Activated CD8-positive, alpha-beta memory T cell treated with anti-CD3 and anti-CD28 coated beads for 4 hours (primary cell): ENCODE measurements around the gene EDAR.

Experiments used
- DNase-seq, 2 donors: peaks; one replicate each; pipeline ENCODE4 v3.0.0-alpha.2; 2020; ENCODE audit warnings: low read depth in 2 of 2

Gene EDAR

DNA sequence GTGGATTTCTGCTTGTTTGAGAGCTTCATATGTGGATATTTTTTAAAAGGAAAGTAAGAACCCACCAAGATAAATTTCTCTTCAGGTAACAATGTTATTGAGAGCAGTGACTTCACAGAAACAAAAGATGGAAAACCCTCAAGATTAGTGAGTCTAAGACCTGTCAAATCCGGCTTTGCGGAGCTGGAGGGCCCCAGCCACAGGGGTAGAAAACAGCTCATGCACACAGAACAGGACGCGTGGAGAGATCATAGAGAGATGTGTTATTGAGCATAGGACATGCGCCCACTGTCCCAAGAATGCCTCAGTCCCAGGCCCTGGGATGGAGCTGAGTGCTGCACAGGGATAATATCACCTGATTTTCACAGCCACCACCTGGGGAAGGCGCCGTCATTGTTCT, 21.3 kb downstream of the EDAR start:
- DNase-seq: no peak

DNA sequence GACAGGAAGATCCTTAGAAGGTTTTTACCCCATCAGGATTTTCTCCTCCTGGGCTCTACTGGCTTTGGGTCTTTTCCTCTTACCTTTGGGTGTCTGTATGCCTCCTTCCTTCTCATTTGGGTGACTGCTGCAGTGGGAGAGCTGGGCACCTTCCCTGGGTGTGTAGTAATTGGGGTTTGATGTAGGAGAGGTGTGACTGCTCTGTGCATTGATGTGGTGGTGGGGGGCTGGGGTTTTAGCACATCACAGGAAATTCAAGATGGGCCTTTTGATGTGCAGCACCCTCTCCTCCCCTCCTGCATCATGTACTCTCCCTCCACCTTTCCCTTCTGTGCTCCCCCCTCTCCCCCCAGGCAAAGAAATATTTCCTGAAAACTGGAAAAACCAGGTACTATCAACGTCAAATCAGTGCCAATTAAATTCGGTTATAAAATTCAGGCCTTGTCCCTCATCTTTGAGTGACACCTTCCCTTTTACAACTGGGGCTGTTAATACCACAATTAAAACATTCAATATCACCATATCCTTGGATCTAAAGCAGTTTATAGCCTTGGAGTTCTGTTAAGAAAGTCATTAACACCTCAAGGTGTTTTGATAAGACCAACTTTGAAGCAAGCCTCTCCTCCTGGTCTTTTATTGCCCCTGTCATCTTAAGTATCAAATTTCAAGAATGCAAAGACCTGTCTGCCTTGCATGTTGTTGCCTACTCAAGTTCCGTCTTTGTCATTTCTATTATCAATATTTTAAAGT, 23.3 kb downstream of the EDAR start:
- no peak for DNase-seq

DNA sequence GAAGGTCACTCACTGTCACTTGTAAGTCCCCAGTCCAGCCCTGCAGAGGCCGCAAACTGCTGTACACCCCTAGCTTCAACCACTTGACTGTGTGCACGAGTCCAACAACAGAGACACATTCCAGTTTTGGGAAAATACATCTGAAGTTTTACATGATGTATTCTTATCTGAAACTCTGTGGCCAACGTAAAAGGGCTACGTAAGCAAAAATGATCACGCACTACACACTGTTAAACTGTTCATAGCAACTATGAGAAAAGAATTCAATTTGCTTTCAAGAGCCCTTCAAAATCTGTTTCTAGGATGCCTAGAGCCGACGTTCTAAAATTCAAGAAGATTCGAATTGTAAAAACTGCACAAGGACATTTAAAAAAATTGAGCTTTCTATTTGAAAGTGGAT, 26.0 kb downstream of the EDAR start:
- no peak for DNase-seq

DNA sequence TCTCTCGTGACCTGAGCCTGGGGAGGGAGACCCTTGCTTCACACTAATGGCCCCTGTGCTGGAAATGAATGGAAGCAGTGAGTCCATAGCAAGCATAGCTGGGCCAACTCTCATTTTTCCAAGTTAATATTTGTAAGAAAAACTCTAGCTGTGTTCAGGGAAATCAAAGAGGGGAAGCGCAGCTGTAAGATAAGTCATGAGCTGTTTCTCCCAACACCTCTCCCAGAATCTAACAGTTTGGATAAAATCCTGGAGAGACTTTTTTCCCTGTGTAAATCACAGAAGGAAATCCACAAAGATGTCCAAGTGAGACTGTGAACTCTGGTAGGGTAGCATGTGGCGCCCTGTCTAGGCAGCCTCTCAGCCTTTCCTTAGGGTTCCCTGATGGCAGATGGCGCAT, 27.2 kb downstream of the EDAR start:
- no peak for DNase-seq

DNA sequence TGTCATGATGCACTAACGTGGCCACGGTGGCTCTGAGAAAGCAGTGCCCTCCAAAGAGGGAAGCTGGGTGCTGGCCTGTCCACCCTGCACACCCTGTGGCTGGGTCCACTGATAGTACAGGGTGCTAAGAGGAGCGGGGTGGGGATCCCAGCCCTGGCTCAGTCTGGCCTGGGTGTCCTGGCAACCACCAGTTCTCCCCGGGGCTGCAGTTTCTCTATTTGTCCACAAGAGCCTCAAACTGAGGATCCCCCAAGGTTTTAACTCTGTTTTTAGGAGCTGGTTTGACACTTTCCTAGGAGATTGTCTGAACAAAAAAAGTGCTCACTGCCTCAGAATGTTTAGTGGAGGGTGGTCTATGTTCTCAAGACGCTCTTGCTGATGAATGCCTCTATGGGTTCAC, 29.0 kb downstream of the EDAR start:
- DNase-seq: no peak

DNA sequence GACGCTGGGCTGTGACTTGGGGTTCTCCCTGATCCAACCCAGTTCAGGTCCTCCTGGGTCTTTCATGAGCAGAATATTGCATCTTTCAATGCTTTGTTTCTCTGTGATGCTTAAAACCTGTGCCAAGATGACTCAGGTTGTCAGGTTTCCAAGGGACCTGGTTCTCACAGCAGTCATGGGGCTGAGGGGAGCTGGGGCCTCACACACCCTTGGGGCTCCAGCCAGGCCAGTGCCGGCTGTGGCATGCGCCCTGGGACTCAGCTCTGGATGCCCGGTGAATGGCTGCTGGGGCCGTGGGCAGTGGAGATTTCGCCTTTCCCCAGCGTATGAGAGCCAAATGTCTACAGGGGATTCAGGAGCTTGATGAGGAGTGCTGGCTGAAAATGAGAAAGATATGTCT, 29.6 kb downstream of the EDAR start:
- DNase-seq: no peak

DNA sequence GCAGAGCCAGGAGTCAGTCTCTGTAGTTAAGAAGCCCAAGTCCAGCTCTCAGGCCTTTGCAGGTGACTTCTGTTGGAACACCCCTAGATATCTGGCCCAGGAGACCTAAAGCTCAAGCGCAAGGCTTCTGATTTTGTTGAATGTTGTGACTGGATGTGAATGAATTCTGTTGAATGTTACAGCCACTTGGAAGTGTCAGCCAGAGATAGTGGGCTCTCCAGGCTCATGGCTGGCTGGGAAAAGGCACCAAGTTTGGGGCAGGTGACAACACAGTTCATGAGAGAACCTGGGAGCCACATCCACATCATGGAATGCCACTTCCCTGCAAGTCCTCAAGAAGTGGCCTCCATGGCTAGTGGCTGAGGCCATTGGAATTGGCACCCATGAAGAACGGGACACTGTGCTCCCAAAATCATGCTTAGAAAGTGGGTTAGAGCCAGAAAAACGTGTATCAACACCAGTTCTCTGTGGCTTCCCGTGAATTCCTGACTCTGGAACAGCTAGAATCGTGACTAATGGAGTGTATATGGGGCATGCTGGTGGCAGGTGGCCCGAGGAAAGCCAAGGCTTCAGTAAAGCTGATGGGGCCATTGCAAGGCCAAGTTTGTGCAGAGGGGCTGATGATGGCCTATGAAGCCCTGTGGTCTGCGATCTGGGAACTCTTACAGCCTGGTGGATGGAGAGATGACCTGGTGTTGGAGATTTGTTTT, 30.2 kb downstream of the EDAR start:
- DNase-seq: no peak

DNA sequence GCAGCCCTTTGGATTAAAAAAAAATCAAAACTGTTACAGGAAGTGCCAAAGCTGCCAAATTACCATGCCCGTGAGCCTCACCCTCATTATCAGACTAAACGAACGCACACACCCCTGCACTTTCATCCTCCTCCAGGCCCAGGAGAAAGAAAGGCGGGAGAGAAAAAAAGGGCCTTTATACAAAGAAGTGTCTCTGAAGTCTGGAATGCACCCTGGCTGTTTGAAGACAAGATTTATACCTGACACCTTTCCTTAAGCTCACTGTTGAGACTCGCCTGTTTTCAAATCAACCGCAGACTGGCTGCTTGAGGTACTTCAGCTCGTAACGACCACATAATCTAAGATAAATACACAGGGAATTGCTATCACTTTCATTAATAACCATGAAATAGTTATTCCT, 31.0 kb downstream of the EDAR start:
- no peak for DNase-seq

DNA sequence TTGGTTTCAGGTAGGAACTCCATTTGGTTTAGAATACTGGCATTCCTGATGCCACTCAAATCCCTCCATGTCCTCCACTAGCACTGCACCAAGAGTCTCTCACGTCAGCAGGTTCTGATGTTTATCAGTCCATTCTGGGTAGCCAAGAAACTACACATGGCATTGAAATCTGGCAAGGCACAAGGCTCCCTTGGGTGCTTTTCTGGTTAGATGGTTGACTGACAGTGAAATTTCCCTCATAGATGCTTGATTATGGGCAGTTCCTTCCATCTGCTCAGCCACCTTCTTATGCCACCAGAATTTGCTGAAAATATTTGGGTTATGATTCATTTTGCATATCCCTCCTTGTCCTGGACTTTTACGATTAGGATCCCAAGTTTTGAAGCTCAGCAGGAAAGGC, 32.6 kb downstream of the EDAR start:
- DNase-seq: no peak

DNA sequence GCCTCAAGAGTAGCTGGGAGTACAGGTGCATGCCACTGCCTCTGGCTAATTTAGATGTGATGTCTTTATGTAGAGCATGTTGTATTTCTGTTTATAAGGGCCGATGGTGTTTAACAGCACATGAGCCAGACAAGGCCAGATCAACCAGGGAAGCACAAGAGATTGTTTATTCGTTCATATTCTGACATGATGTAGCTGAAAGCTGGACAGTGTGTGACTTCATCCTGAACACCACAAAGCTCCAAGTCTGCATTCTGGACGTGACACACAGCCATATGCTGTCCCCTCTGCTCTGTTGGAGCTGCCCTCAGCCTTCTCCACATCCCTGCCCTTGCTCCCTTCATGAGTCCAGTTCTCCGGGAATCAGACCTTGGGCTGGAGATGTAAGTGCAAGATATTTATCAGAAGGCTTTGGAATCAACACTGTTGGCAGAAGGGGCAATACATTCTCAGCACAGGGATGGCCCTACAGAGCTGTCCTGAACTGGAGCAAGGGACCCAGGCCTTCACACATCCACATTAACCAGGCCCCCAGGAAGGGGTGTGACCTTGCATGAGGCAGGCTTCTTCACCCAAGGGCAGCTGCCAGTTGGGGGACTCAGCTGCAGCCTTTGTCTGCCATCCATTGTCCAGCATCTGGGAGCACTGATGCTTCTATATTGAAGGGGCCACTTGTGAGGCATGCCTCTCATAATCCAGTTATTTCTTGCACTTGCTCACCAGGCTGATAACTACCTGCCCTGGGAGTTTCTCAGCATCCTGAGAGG, 38.5 kb downstream of the EDAR start:
- no peak for DNase-seq

DNA sequence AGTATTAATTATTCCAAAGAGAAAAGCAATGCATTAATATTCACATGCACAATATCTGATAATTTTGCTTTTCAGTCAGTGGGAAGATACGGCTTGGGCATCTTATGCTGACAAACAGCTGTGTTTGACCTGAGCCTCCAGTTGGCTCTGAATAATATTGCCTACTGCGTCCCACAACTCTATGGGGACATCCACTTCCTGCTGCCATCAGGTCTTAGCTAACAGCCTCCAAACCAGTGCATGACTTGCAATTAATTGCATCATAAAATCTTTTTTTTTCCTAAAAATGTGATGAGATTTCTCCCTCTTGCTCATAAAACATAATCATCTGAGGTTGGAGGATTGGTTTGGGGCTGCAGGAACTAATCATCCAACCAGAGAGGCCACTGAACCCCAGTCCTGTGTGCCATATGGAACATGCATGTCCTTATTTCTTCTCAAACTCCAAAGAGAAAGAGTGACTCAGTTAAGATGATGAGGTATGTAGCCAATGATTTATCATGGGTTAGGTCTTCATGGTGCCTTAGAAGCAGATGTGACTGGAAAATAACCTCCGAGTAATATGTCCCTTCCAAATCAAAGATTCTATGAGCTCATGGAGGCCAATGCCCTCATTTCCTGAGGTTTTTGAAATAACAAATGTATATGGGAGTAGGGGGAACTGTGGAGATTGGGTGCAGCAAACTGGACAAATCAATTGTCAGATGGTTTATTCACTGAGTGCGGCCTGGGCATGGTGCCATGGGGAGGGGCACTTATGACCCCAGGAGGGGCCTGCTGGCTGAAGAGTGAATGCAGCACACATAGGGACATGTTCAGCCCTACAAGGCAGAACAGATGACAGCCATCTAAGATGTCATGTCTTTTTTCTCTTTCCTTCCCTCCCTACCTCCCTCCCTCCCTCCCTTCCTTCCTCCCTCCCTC, 39.4 kb downstream of the EDAR start:
- DNase-seq: no peak

DNA sequence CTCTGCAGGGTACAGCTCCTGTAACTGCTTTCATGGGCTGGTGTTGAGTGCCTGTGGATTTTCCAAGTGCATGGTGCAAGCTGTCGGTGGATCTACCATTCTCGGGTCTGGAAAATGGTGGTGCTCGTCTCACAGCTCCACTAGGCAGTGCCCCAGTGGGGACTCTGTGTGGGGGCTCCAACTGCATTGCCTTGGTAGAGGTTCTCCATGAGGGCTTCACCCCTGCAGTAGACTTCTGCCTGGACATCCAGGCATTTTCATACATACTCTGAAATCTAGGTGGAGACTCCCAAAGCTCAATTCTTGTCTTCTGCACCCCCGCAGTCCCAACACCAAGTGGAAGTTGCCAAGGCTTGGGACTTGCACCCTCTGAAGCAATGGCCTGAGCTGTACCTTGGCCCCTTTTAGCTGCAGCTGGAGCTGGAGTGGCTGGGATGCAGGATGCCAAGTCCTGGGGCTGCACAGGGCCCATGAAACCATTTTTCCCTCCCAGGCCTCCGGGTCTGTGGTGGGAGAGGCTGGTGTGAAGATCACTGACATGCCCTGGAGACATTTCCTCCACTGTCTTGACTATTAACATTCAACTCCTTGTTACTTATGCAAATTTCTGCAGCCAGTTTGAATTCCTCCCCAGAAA, 41.6 kb downstream of the EDAR start:
- no peak for DNase-seq

DNA sequence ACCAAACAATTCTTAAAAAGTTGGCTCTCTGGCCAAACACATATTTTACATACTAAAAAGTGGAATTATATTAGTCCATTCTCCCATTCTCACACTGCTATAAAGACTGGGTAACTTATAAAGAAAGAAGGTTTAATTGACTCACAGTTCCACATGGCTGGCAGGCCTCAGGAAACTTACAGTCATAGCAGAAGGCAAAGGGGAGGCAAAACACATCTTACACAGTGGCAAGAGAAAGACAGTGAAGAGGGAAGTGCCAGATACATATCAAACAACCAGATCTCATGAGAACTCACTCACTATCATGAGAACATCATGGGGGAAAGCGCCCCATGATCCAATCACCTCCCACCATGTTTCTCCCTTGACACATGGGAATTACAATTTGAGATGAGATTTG, 42.6 kb downstream of the EDAR start:
- DNase-seq: no peak

DNA sequence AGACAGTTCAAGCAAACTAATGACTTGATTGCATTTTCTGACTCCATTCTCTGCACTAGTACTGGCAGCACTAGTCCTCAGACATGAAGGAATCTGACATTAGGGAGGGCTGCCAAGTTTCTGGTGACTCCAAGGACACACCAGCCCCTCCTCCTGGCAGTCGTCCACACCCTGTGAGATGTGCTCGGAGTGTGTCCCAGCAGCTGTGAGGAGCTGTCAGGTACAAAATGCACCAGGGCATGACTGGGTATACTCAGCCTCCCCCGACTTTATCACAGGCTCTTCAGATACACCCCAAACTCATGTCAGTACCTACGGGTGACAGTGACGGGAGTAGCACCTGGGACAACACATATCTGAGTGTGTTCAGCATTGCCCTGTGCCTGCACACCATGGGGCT, 43.1 kb downstream of the EDAR start:
- no peak for DNase-seq

DNA sequence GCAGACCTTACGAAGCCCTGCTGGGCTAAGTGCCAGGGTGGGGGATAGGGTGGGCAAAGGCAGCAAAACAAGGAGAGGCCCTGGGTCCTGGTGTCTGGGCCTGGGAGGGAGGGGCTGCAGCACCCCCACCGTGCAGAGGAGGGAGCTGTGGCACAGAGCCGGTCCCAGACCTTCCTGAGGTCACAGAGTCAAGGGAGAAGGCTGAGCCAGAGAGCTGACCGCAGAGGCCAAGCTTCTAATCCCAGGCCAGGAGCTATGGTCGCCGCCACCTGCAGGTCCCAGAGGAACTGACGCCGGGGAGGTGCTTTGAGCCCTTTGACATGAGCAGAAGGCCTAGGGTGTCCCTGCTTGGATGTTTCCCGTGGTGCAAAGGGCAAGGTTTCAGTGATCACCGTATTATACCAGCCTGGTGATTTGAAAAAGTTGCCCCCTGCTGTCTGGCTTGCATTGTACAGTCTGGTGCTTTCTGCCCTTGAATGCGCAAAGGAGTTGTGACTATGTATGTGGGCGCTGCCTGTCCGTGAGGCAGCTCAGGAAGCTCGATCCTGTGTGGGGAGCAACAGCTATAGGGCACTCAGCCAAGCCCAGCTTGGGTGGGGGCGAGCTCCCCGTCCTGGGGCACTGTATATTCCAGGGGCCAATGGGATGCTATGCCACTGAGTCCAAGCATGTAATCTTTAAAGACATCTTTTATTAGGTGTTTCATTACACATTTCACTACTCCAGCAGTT, 44.3 kb downstream of the EDAR start:
- DNase-seq: no peak

DNA sequence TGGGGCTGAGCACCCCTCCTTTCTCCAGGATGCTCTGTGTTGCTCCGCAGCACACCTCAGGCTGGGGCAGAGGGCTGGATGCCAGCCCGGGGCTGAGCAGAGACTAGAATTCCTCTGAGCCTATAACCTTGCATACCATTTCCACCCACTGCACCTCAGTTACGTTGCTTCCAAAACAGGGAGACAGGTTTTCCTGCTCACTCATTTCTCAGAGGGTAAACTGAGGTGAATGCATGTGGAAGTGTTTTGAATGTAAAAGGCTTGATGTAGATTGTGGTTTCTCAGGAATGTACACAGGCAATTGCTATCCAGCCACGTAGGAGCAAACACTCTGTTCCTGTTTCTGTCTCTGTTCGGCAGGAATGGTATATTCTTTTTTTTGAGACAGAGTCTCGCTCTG, 45.3 kb downstream of the EDAR start:
- DNase-seq: no peak

DNA sequence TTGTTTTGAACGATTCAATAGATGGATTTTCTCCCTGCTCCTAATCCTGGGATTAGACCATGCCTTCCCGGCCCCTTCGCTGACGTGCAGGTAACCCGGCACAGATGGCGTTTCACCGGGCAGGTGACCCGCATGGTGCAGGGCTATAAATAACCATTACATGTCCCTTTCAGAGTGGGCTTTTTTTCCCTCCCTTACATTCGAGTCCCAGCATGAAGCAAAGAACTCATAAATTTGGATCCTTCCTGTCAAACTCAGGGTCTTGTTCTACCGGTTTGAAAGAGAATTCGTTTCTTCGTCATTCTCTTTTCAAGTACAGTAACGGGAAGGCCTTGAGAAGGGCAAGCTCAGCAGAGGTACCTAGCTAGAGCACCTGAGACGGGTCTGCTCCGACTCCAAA, 46.1 kb downstream of the EDAR start:
- DNase-seq: no peak

DNA sequence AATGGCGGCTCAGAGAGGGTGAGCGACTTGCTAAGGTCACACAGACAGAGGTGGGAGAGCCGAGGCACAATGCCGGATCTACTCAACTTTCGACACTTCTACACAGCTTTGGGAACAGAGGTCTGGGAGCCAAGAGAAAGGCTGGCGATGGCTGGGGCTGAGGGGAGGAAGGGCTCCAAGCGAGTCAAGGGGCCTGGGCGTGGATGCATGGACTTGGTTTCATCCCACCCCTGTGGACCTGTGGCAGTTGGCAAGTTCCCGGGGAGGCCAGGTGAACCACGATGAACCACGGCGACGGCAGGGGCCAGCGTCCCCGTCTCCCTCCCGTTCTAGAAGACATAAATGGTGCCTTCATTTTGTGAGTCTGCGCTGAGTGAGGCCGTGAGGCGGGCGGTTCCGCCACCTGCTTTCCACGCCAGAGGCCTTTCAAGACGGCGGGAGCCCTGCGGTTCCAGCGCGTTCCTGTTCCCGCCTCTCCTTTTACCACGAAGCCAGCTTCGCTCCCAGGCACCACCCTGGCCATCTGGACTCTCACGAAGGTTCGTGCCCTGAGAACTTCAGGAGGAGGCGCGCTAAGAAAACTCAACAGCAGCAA, 46.7 kb downstream of the EDAR start:
- DNase-seq: no peak

DNA sequence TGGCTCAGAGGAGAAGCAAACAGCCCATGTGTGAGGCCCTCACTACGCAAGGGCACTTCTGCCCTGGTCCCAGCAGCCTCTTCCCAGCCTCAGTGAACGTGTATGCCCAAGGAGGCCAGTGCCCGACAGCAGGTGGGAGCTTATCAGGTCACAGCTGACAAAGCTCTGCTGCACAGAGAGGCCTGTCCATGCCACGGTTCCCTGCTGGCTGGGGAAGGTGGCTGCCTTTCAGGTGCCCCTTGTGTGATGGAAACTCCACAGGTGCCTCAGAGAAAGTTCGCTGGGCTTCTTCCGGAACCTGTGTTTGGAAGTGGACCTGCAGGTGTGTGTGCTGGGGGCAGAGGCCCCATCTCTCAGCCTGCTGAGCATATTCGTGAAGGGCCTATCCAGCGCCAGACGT, 47.3 kb downstream of the EDAR start:
- DNase-seq: no peak

DNA sequence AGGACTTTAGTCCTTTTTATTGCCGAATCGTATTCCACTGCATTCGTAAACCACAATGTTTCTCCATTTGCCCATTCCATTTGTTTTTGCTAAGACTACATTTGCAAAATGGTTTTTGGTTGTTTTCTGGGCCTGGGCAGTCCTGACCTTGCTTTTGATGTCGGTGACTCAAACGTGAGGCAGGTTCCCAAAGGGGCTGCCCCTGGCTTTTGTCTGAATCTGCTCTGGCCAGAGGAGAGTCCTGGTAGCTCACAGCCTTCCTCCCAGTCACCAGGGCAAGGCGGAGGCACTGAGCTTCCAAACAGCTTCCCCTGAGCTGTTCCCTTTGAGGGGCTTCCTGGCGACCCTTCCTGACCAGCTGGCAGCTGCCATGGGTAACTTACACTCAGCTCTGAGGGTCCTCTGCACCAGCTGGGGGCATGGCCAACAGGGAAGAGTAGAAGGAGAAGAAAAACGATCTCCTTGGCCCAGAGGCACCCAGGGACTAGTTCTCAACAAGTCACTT, 47.8 kb downstream of the EDAR start:
- DNase-seq: no peak
